ENCODE measurements around the gene NLE1. TPM values are rescaled to one million over a fixed set of nuclear protein-coding genes. Genes with fewer than 3 reads are reported as not detected.

NLE1 gene
- polyA plus RNA-seq, 2 of the 4 experiments (the other 2 are of a cell fraction) = 19.3 to 29.7 TPM

DNA sequence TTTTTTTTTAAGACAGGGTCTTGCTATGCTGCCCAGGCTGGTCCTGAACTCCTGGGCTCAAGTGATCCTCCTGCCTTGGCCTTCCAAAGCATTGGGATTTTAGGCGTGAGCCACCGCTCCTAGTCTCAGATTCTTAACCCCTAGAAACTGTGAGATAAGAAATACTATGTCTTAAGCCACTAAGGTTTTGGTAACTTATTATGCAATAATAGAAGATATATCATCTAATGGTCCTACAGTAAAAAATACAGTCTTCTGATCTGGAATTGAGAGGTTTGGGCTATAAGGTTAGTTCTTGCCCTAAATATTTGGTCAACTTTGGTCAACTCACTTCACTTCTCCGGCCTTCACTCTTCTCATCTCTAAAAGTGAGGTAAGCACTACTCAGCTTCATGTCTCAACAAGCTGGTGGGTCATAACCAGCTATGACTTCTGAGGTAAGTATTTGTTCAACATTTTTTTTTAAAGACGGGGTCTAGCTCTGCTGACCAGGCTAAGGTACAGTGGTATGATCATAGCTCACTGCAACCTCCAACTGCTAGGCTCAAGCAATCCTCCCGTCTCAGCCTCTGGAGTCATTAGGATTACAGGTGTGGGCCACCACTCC lies 37.2 kb downstream of the NLE1 start:
- FAIRE-seq = no peak
- TF ChIP-seq, protein P1, sequence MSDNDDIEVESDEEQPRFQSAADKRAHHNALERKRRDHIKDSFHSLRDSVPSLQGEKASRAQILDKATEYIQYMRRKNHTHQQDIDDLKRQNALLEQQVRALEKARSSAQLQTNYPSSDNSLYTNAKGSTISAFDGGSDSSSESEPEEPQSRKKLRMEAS (IDR thresholded peaks at IDR 0.05) = no peak
- TF ChIP-seq HOXA7 (CRISPR knock-in tag; IDR thresholded peaks at IDR 0.05) = no peak
- no peak for TF ChIP-seq MYC (IDR thresholded peaks at IDR 0.05; ENCODE audit: borderline replicate concordance, low read length)
- no peak for TF ChIP-seq GATA3 (IDR thresholded peaks at IDR 0.05; ENCODE audit: borderline replicate concordance)
- no peak for TF ChIP-seq TFCP2L1 (CRISPR knock-in tag; IDR thresholded peaks at IDR 0.05)
- no peak for TF ChIP-seq EHF (CRISPR knock-in tag; IDR thresholded peaks at IDR 0.05)
- no peak for TF ChIP-seq ESRRA (IDR thresholded peaks at IDR 0.05; ENCODE audit: borderline replicate concordance, low read length)
- DNase-seq (ENCODE audit: low read depth in 1 of 2, low spot score in 1 of 2) = no peak
- Histone ChIP-seq H3K4me1 (no peaks in the 10 kb centered on the region), H3K9me3 (no peaks in the 10 kb centered on the region), H3K27ac (no peak overlapping the region), H3K4me2 (no peak overlapping the region), H3K4me3 (no peak overlapping the region)
- ChIA-PET CTCF (interaction anchor here (0.9 to 6.7 kb wide), 5 partner anchors 11 to 106 kb away, joined by 4 to 37 read pairs (median 7); partner anchors contain the start of genes FNDC8 and RAD51D), POLR2A (no interaction called here)
- ATAC-seq = no peak
- WGBS (ENCODE audit: missing lambda C conversion rate) = 95% methylated on average over 5 of the region's 5 CpGs

DNA sequence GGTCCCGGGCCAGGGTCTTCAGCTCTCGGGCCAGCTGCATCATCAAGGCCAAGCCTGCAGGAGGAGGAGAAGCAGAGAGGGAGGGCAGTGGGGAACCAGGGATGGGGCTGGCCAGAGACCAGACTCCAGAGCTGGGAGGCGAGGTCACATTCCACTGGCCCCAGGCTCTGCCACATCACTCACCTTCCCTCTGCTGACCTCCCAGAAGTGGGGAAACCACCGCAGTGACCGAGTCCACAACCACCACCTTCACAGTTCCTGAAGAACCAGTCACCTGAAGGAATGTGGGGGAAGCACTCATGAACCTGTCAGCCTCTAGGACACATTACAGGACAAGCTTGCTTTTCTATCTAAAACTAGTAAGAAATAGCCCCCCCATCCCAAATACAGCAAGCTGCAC lies 38.8 kb downstream of the NLE1 start:
- ATAC-seq (no peak), FAIRE-seq (no peak), DNase-seq (ENCODE audit: low read depth in 1 of 2, low spot score in 1 of 2) (no peak)
- TF ChIP-seq EHMT2 (IDR thresholded peaks at IDR 0.05; ENCODE audit: low read depth) (no peak), BHLHE40 (IDR thresholded peaks at IDR 0.05; ENCODE audit: low read depth, low read length) (no peak), FOSL2 (IDR thresholded peaks at IDR 0.05) (no peak), FOSL2 (CRISPR knock-in tag; IDR thresholded peaks at IDR 0.05) (no peak), RAD21 (conservative IDR thresholded peaks at IDR 0.05 in 1 of 2, IDR thresholded peaks at IDR 0.05 in 1 of 2) (no peak), GATA3 (IDR thresholded peaks at IDR 0.05; ENCODE audit: borderline replicate concordance) (no peak), EHF (CRISPR knock-in tag; IDR thresholded peaks at IDR 0.05) (no peak), KDM5A (IDR thresholded peaks at IDR 0.05) (no peak), FOXS1 (CRISPR knock-in tag; IDR thresholded peaks at IDR 0.05) (no peak), POLR2AphosphoS2 (conservative IDR thresholded peaks at IDR 0.05; ENCODE audit: low read length) (no peak), RNF2 (IDR thresholded peaks at IDR 0.05; ENCODE audit: borderline replicate concordance, low read depth) (no peak), CHD4 (IDR thresholded peaks at IDR 0.05; ENCODE audit: borderline replicate concordance) (no peak), POLR2A (IDR thresholded peaks at IDR 0.05; ENCODE audit: low read length) (no peak), HDAC2 (IDR thresholded peaks at IDR 0.05) (no peak), FOSB (CRISPR knock-in tag; IDR thresholded peaks at IDR 0.05) (no peak), MAZ (IDR thresholded peaks at IDR 0.05; ENCODE audit: borderline replicate concordance, low read depth, low read length) (no peak)
- no peaks in the 10 kb centered on the region for H3K9me3 ChIP-seq
- WGBS (ENCODE audit: missing lambda C conversion rate) = 92% methylated on average over 5 of the region's 5 CpGs
- H3K4me2 ChIP-seq = no peak overlapping the region
- H3K27ac ChIP-seq = no peak overlapping the region
- ChIA-PET POLR2A (no interaction called here), CTCF (interaction anchor here (0.6 to 6.7 kb wide), 12 partner anchors 8 to 120 kb away, joined by 3 to 43 read pairs (median 4); partner anchors contain the start of gene RAD51D)
- no peak overlapping the region for H3K4me3 ChIP-seq
- H3K4me1 ChIP-seq = no peaks in the 10 kb centered on the region

DNA sequence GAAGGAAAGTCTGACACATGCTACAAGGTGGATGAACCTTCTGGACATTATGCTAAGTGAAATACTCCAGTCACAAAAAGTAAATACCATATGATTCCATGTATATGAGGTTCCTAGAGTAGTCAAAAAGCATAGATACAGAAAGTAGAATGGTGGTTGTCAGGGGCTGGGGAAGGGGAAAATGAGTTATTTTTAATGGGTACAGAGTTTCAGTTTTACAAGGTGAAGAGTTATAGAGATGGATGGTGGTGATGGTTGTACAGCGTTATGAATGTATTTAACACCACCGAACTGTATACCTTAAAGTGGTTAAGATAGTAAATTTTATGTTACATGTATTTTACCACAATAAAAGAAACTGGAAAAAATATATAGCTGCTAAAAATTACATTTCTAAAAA lies 40.4 kb downstream of the NLE1 start:
- 92% methylated on average over 2 of the region's 2 CpGs for WGBS (ENCODE audit: missing lambda C conversion rate)
- CTCF ChIA-PET = interaction anchor here (2.7 to 6.7 kb wide), 4 partner anchors 9 to 103 kb away, joined by 9 to 43 read pairs (median 23); partner anchors contain the start of gene RAD51D

More for the DNA sequence above, 40.4 kb downstream of the NLE1 start:
- Histone ChIP-seq H3K4me3 (no peak overlapping the region), H3K4me1 (no peaks in the 10 kb centered on the region), H3K27ac (no peak overlapping the region), H3K4me2 (no peak overlapping the region), H3K9me3 (no peaks in the 10 kb centered on the region)
- POLR2A ChIA-PET = no interaction called here
- ATAC-seq (no peak), FAIRE-seq (no peak), DNase-seq (ENCODE audit: low read depth in 1 of 2, low spot score in 1 of 2) (no peak)
- TF ChIP-seq RFX5 (IDR thresholded peaks at IDR 0.05) (no peak), ZSCAN20 (CRISPR knock-in tag; IDR thresholded peaks at IDR 0.05) (no peak), RAD21 (conservative IDR thresholded peaks at IDR 0.05 in 1 of 2, IDR thresholded peaks at IDR 0.05 in 1 of 2) (no peak), TFCP2L1 (CRISPR knock-in tag; IDR thresholded peaks at IDR 0.05) (no peak)
- TF ChIP-seq, protein P2, sequence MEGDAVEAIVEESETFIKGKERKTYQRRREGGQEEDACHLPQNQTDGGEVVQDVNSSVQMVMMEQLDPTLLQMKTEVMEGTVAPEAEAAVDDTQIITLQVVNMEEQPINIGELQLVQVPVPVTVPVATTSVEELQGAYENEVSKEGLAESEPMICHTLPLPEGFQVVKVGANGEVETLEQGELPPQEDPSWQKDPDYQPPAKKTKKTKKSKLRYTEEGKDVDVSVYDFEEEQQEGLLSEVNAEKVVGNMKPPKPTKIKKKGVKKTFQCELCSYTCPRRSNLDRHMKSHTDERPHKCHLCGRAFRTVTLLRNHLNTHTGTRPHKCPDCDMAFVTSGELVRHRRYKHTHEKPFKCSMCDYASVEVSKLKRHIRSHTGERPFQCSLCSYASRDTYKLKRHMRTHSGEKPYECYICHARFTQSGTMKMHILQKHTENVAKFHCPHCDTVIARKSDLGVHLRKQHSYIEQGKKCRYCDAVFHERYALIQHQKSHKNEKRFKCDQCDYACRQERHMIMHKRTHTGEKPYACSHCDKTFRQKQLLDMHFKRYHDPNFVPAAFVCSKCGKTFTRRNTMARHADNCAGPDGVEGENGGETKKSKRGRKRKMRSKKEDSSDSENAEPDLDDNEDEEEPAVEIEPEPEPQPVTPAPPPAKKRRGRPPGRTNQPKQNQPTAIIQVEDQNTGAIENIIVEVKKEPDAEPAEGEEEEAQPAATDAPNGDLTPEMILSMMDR (IDR thresholded peaks at IDR 0.05) = no peak
- TF ChIP-seq, protein P3, sequence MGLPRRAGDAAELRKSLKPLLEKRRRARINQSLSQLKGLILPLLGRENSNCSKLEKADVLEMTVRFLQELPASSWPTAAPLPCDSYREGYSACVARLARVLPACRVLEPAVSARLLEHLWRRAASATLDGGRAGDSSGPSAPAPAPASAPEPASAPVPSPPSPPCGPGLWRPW (IDR thresholded peaks at IDR 0.05) = no peak
